Keratinocyte (primary cell): Measurements from ENCODE around the gene ADORA2B. TPM values are rescaled to one million over a fixed set of nuclear protein-coding genes. Genes with fewer than 3 reads are reported as not detected.

ENCODE experiments used
- DNase-seq: peaks from one replicate; pipeline ENCODE4 v3.0.0-alpha.2; 2011; ENCODE audit warnings: low read depth, missing footprints, low spot score
- FAIRE-seq: peaks from 2 replicates; lab custom pipeline; 2011; peaks lifted over from hg19 to GRCh38; lab: Jason Lieb, UNC
- H2AFZ ChIP-seq: 2 replicates; pipeline ENCODE4 v1.6.0; 2012; ENCODE audit warnings: low read length, control low read depth, inconsistent platforms; ENCODE audit not compliant: control insufficient read depth
- H3K27ac ChIP-seq: 2 replicates; pipeline ENCODE4 v1.5.1; 2011; ENCODE audit warnings: low read length; ENCODE audit not compliant: control insufficient read depth, insufficient read depth
- H3K27me3 ChIP-seq: 3 replicates; pipeline ENCODE4 v1.6.0; 2011; ENCODE audit warnings: low read length; ENCODE audit not compliant: control insufficient read depth, insufficient read depth; ENCODE audit errors: extremely low read depth
- H3K36me3 ChIP-seq, 2 experiments: 2 replicates in 1 of 2; 3 replicates in 1 of 2; pipeline ENCODE4 v1.5.1; 2011; ENCODE audit warnings: low read length in 2 of 2, mild to moderate bottlenecking in 1 of 2; ENCODE audit not compliant: control insufficient read depth in 2 of 2, insufficient read depth in 2 of 2; ENCODE audit errors: extremely low read depth in 1 of 2
- H3K4me1 ChIP-seq: 3 replicates; pipeline ENCODE4 v1.5.1; 2011; ENCODE audit warnings: low read length; ENCODE audit not compliant: control insufficient read depth, insufficient read depth; ENCODE audit errors: extremely low read depth
- H3K4me2 ChIP-seq: 3 replicates; pipeline ENCODE4 v1.6.0; 2011; ENCODE audit warnings: low read depth, low read length; ENCODE audit not compliant: control insufficient read depth, insufficient read depth; ENCODE audit errors: extremely low read depth
- H3K4me3 ChIP-seq, 3 experiments: fragments of 200-600 bp in 1 of 3; sonication (generic) in 1 of 3; 2 replicates in 2 of 3; 3 replicates in 1 of 3; pipeline ENCODE4 v1.5.1; 2011 to 2016; ENCODE audit warnings: low read length in 3 of 3, mild to moderate bottlenecking in 3 of 3, control low read depth in 2 of 3, inconsistent platforms in 1 of 3, low read depth in 1 of 3, mixed read lengths in 1 of 3, mixed run types in 1 of 3, moderate library complexity in 1 of 3; ENCODE audit not compliant: control insufficient read depth in 2 of 3, insufficient read depth in 2 of 3; ENCODE audit errors: extremely low read depth in 1 of 3
- H3K79me2 ChIP-seq: 2 replicates; pipeline ENCODE4 v1.6.0; 2012; ENCODE audit warnings: low read length; ENCODE audit not compliant: control insufficient read depth, insufficient read depth
- H3K9ac ChIP-seq: 3 replicates; pipeline ENCODE4 v1.6.0; 2011; ENCODE audit warnings: low read length; ENCODE audit not compliant: control insufficient read depth, insufficient read depth; ENCODE audit errors: extremely low read depth
- H3K9me1 ChIP-seq: 3 replicates; pipeline ENCODE4 v1.6.0; 2011; ENCODE audit warnings: low read length; ENCODE audit not compliant: control insufficient read depth, insufficient read depth; ENCODE audit errors: extremely low read depth
- H3K9me3 ChIP-seq: 2 replicates; pipeline ENCODE4 v1.5.1; 2012; ENCODE audit warnings: low read depth, low read length; ENCODE audit not compliant: control insufficient read depth
- H4K20me1 ChIP-seq: 3 replicates; pipeline ENCODE4 v1.6.0; 2011; ENCODE audit warnings: low read length; ENCODE audit not compliant: control insufficient read depth, insufficient read depth; ENCODE audit errors: extremely low read depth
- CTCF ChIP-seq, 3 experiments: IDR thresholded peaks in 1 of 3; conservative IDR thresholded peaks in 1 of 3; optimal IDR thresholded peaks in 1 of 3; 2 replicates in 2 of 3; 3 replicates in 1 of 3; pipeline versions ENCODE3 to v1.5.1; 2011; ENCODE audit warnings: low read length in 3 of 3, mild to moderate bottlenecking in 3 of 3, moderate library complexity in 2 of 3, control low read depth in 1 of 3, inconsistent platforms in 1 of 3; ENCODE audit not compliant: insufficient read depth in 2 of 3; ENCODE audit errors: extremely low read depth in 1 of 3
- EZH2 ChIP-seq: IDR thresholded peaks from one replicate; pipeline ENCODE4 v1.6.1; 2012; ENCODE audit warnings: inconsistent platforms, mild to moderate bottlenecking, low read length, moderate library complexity
- dilution Hi-C: fragments of 300-500 bp; cut with MboI; formaldehyde crosslinking; loops from one replicate; pipeline ENCODE4 v1.7.0; 2020; ENCODE audit warnings: low sequenced_read_pairs; ENCODE audit not compliant: extremely low pct_ligation_motif_present
- polyA plus RNA-seq, 5 experiments: library from polyadenylated mRNA; depleted of rRNA in 3 of 5; stranded (reverse) in 3 of 5; stranded (forward) in 1 of 5; unstranded in 1 of 5; fragments of >200 nt; gene quantifications; 1 replicate in 1 of 5; 2 replicates in 3 of 5; 3 replicates in 1 of 5; pipeline versions ENCODE4 v1.2.1 to v1.2.3, GENCODE V29; 2011 to 2012; ENCODE audit warnings: missing spikeins in 2 of 5, low read depth in 1 of 5, low replicate concordance in 1 of 5

The ADORA2B gene
- polyA plus RNA-seq, 1 donor (not counting 4 experiments of a cell fraction or from before 2014, with no cell fraction given): 50.0 TPM

DNA sequence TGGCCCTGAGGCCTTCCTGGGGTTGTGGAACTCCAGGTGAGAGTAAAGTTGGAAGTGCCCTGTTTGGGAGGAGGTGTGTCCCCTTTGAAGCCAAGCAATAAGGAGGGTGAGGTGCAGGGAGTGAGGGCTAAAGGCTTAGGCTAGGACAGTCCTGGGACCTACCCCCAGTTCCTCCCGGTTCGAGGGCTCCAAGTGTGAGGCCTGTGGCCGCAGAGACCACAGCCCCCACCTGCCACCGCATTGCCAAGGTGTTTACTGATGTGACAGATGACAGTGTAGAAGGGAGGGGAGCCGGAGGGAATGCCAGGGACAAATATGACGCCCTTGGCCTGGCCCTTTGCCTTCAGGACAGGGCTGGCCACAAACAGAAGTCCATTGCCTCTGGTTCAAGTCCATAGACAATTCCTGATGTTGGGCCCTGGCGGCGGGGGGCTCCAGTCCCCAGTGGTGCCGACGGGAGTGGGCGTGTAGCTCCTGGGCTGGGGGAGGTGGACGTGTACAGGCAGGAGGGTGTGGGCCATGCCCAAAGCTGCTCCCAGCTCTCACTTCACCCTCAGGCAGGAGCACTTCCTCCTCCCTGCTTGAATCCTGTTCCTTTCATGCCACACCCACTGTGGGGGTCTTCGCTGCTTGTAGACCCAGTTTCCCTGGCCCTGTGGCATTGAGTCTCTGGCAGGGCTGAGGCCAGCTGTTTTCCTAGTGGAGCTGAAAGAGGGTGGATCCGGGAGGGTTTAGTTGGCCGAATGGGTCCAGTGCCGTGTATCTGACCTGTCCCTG lies 3.2 kb downstream of the ADORA2B start:
- Histone ChIP-seq H3K9me1 (no peaks in the 10 kb centered on the region), H3K4me2 (peak overlapping the region; percentile 94), H3K4me3 (peak overlapping the region; percentile 47 to 93 (median 90)), H3K4me1 (peaks cover 33% of the 10 kb centered on the region), H3K79me2 (peaks cover 76% of the 10 kb centered on the region), H4K20me1 (no peaks in the 10 kb centered on the region), H2AFZ (no peak overlapping the region), H3K27me3 (no peaks in the 10 kb centered on the region), H3K27ac (peak overlapping the region; percentile 92), H3K36me3 (peaks cover 2 to 27% of the 10 kb centered on the region in 2 experiments), H3K9me3 (no peaks in the 10 kb centered on the region), H3K9ac (peak overlapping the region; percentile 87)
- DNase-seq (no peak), FAIRE-seq (no peak)
- TF ChIP-seq EZH2: no peak
- no peak for TF ChIP-seq CTCF (optimal IDR thresholded peaks at IDR 0.05 in 1 of 3, IDR thresholded peaks at IDR 0.05 in 1 of 3, conservative IDR thresholded peaks at IDR 0.05 in 1 of 3; ENCODE audit: extremely low read depth in 1 of 3, insufficient read depth in 2 of 3, low read length in 3 of 3)
- dilution Hi-C loops: no loop called here

- Histone ChIP-seq H3K27ac (no peak overlapping the region), H2AFZ (no peak overlapping the region), H3K9ac (no peak overlapping the region), H4K20me1 (no peaks in the 10 kb centered on the region), H3K79me2 (peaks cover 88% of the 10 kb centered on the region), H3K9me3 (no peaks in the 10 kb centered on the region), H3K36me3 (peaks cover 2 to 27% of the 10 kb centered on the region in 2 experiments), H3K9me1 (no peaks in the 10 kb centered on the region), H3K4me1 (peaks cover 57% of the 10 kb centered on the region), H3K4me3 (no peak overlapping the region), H3K4me2 (no peak overlapping the region), H3K27me3 (no peaks in the 10 kb centered on the region)
- dilution Hi-C loops: no loop called here
- no peak for FAIRE-seq
- no peak for DNase-seq
- TF ChIP-seq CTCF (optimal IDR thresholded peaks at IDR 0.05 in 1 of 3, IDR thresholded peaks at IDR 0.05 in 1 of 3, conservative IDR thresholded peaks at IDR 0.05 in 1 of 3; ENCODE audit: extremely low read depth in 1 of 3, insufficient read depth in 2 of 3, low read length in 3 of 3) (no peak), EZH2 (no peak)
These were observed 6.6 kb downstream of the ADORA2B start for GRCh38 chr17:15951368-15952047.
